D721Med (cell line): ENCODE data around the gene MMP11.

Source experiments
- DNase-seq: peaks from one replicate; pipeline ENCODE4 v3.0.0; 2011; ENCODE audit warnings: low spot score; ENCODE audit not compliant: insufficient read length
- FAIRE-seq: peaks from 2 replicates; lab custom pipeline; 2011; peaks lifted over from hg19 to GRCh38; lab: Jason Lieb, UNC
- TF ChIP-seq, protein P1 (sequence below): IDR thresholded peaks from 2 replicates; pipeline ENCODE4 v1.5.1; 2012; ENCODE audit warnings: mild to moderate bottlenecking, control low read depth; ENCODE audit not compliant: insufficient read depth; ENCODE audit errors: missing control alignments

The MMP11 gene

DNA sequence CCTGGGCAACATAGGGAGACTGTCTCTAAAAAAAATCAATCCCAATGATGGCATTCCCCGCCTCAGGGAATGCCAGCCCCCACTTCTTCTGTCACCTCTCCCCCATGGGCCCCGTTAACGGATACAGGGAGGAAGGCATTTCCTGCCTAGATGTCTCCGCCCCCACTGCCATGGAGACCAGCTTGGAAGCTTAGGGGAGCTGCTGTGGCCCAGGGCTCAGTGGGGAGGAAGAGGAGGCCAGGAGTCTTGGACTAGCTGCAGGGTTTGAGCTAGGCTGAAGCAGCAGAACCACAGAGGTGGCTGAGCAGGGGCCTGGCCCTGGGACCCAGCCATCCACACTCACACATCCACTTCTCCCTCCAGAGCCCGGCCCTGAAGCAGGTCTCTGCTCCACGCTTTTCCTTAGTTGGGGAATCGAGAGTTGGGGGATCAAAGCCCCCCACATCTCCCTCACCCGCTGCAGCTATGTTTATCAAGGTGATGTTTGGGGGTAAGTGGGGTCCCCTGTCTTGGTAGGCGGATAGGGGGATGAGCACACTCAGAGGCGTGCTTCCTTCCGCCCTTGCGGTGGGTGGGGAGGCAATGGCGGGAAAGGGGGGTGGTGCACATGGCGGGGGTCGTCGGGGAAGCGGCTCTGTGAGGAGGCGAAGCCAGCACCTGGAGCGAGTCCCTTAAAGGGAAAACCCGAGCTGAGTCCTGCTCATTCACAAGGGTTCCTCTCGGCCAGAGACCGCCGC is 9.6 kb upstream of the MMP11 start, which contains the start of gene C22orf15:
TSS of gene C22orf15 (plus strand) at position 149 of the 737 bp plus-strand sequence. CDS start at position 466, 317 bp downstream.
- no peak for DNase-seq
- no peak for FAIRE-seq
- TF ChIP-seq, protein P1, sequence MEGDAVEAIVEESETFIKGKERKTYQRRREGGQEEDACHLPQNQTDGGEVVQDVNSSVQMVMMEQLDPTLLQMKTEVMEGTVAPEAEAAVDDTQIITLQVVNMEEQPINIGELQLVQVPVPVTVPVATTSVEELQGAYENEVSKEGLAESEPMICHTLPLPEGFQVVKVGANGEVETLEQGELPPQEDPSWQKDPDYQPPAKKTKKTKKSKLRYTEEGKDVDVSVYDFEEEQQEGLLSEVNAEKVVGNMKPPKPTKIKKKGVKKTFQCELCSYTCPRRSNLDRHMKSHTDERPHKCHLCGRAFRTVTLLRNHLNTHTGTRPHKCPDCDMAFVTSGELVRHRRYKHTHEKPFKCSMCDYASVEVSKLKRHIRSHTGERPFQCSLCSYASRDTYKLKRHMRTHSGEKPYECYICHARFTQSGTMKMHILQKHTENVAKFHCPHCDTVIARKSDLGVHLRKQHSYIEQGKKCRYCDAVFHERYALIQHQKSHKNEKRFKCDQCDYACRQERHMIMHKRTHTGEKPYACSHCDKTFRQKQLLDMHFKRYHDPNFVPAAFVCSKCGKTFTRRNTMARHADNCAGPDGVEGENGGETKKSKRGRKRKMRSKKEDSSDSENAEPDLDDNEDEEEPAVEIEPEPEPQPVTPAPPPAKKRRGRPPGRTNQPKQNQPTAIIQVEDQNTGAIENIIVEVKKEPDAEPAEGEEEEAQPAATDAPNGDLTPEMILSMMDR: no peak

DNA sequence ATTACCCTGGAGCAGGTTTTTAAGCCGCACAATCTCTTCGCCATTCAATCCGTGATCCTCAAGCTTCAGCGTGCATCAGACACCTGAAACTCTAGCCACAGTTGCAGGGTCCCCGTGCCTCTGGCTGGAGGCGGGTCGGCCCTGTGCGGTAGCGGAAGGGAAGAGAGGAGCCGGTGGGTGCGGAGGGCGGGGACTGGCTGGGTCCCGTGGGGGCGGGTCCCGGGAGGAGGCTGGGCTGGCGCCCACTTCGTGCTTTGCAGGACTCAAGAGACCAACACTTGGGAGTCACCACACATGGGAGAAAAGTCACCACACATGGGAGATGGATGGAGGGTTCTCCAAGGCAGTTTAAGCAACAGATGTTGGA is 9.1 kb upstream of the MMP11 start:
- FAIRE-seq (no peak), DNase-seq (no peak)
- TF ChIP-seq, protein P1: no peak

DNA sequence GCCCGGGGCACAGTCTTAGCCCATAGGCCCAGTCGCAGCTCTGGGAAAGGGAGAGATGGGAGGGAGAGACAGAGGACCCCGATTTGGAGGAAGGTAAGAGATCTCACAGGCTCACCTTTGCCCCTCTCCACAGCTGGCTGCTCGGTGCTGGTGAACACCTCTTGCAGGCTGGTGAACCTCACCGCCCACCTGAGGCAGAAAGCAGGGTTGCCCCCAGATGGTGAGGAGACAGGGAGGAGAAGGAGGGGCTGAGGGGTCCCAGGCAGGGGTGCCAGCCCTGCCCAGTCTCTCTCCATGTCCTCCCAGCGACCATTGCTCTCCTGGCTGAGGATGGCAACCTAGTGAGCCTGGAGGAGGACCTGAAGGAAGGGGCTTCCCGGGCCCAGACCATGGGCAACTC is 8.7 kb upstream of the MMP11 start:
- FAIRE-seq: no peak
- TF ChIP-seq, protein P1: no peak

GRCh38 chr22:23764899-23765881 is 7.5 kb upstream of the MMP11 start:
- no peak for FAIRE-seq
- TF ChIP-seq, protein P1: no peak
- no peak for DNase-seq

More for the DNA sequence above, 8.7 kb upstream of the MMP11 start:
- DNase-seq: no peak

GRCh38 chr22:23767303-23767672 is 5.4 kb upstream of the MMP11 start:
- FAIRE-seq (no peak), DNase-seq (no peak)
- TF ChIP-seq, protein P1: no peak

GRCh38 chr22:23767673-23768548 is 4.7 kb upstream of the MMP11 start, which contains the start of gene CHCHD10:
CHCHD10 (minus strand) TSS chr22:23767972; CDS start chr22:23767874, 98 bp downstream.
- DNase-seq: peak; percentile 95
- FAIRE-seq: no peak
- TF ChIP-seq, protein P1: peak; percentile 60
